Left cardiac atrium (tissue), 4 donors: ENCODE results near the gene MUC2. TPM values are rescaled to one million over a fixed set of nuclear protein-coding genes. Genes with fewer than 3 reads are reported as not detected.

Experiments
- ATAC-seq, 2 donors: fragments of 200-7000 bp; cut with Tn5 transposase; one replicate each; pipeline ENCODE4 v1.9.1; 2020; ENCODE audit warnings: mild to moderate bottlenecking in 2 of 2, moderate library complexity in 2 of 2
- DNase-seq: peaks from one replicate; pipeline ENCODE4 v3.0.0-alpha.2; 2020
- intact Hi-C, 2 donors: fragments of 100-400 bp; cut with DNase I; formaldehyde crosslinking; loops; one replicate each; pipeline versions ENCODE4 v1.14.1 to v1.15.1; 2022 to 2023
- total RNA-seq, 2 donors: library from RNA; stranded (reverse); fragmentation: NEBNext Ultra II Directional; extraction: Animal tissue kit (Norgen Biotek cat#: 25700); gene quantifications; one replicate each; pipeline ENCODE4 v1.2.1, GENCODE V29; 2021
- donor health status: DM: no; HTN: yes; CAD: no.
- donor health status: DM: no; HTN: yes; CAD: no; lungs with severe emphysema.
- donor health status: DM: yes; HTN: yes; CAD: no.
- donor health status: Dilated cardiomyopathy.

The MUC2 gene
- total RNA-seq, 2 donors from 2014 or later, result 0.26 TPM; not detected in 1

DNA sequence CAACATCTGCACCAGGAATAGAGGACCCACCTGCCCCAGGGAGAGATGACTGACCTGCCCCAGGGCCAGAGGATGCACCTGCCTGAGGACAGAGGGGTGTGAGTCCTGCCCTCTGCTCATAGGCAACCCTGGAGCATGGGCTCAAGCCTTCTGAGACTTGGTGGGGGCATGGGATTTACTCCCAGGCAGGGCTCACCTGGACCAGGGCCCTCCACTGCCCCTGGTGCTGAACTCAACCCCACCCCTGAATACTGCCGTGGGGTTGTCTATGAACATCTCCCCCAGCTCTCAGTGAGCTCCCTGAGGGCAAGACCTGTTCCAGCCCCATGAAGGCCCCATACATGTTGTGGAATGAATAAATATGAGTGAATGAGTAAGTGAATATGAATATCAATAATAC, 49.3 kb downstream of the MUC2 start:
- intact Hi-C loops, result no loop called here
- DNase-seq (no peak), ATAC-seq (no peak)

Other genes with a start within 250 kb of the MUC2 start
- gene CRACR2B, start 247.0 kb upstream of the MUC2 start, total RNA-seq, result 10 to 100 TPM; 18.9 to 27.7 TPM
- 100 to 1,000 TPM; 382 to 489 TPM for gene CD151, start 241.9 kb upstream of the MUC2 start, total RNA-seq
- gene POLR2L, start 232.3 kb upstream of the MUC2 start, total RNA-seq, result 100 to 1,000 TPM; 163 to 202 TPM
- 10 to 100 TPM; 46.1 to 63.5 TPM for gene TSPAN4, start 232.0 kb upstream of the MUC2 start, total RNA-seq
- gene CHID1, start 164.1 kb upstream of the MUC2 start, total RNA-seq, result 10 to 100 TPM; 58.7 to 64.6 TPM
- 10 to 100 TPM; 58.1 to 58.6 TPM for gene AP2A2, start 149.0 kb upstream of the MUC2 start, total RNA-seq
- not detected for gene MUC6, start 38.2 kb upstream of the MUC2 start, total RNA-seq
- not detected for gene MUC5AC, start 83.1 kb downstream of the MUC2 start, total RNA-seq
- gene MUC5B, start 148.2 kb downstream of the MUC2 start, total RNA-seq, result not detected
- gene TOLLIP, start 234.8 kb downstream of the MUC2 start, total RNA-seq, result 10 to 100 TPM; 43.4 to 50.8 TPM